Right ventricle myocardium superior (tissue), 1 donor: ENCODE results near the gene TNS1. TPM values are rescaled to one million over a fixed set of nuclear protein-coding genes. Genes with fewer than 3 reads are reported as not detected.
A peak's percentile ranks its signal among the peaks of the same experiment; 100 is the strongest.

Experiments
- ATAC-seq: fragments of 200-7000 bp; cut with Tn5 transposase; one replicate; pipeline ENCODE4 v1.9.1; 2020; ENCODE audit warnings: mild to moderate bottlenecking; ENCODE audit not compliant: poor library complexity
- DNase-seq: peaks from one replicate; pipeline ENCODE4 v3.0.0-alpha.2; 2020
- intact Hi-C: fragments of 100-400 bp; cut with DNase I; formaldehyde crosslinking; loops from one replicate; pipeline ENCODE4 v1.11.2; 2022
- total RNA-seq: library from RNA; stranded (reverse); fragmentation: NEBNext Ultra II Directional; extraction: Animal tissue kit (Norgen Biotek cat#: 25700); gene quantifications from one replicate; pipeline ENCODE4 v1.2.1, GENCODE V29; 2021
- donor health status: DM: no; HTN: yes; CAD: no; lungs with severe emphysema.

TNS1 gene
- total RNA-seq, 1 donor from 2014 or later = 722 TPM

- intact Hi-C loops = no loop called here
- DNase-seq = no peak
- ATAC-seq = peak; percentile 64
These were observed 28.3 kb downstream of the TNS1 start for GRCh38 chr2:217974389-217975005.

GRCh38 chr2:217973008-217973787 lies 29.6 kb downstream of the TNS1 start:
- intact Hi-C loops = no loop called here
- no peak for ATAC-seq
- DNase-seq = no peak

DNA sequence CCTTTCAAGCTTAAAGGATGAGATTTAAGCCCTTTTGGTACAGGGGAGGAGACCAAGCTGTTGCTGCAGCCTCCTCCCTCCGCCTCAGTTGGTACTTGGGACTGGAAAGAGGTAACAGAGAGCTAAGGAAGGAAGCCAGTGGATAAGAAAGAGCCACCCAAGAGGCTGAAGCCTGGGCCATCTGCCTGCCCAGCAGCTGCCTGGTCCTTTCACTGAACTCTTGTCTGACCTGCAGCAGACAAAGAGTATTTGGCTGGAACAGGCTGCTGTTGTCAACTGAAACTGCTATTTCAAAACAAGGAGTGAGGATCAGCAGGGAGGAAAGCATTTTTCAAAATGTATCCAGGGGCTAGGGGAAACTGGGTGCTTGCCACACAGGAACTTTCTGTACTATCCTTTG lies 30.3 kb downstream of the TNS1 start:
- ATAC-seq (peak; percentile 79), DNase-seq (no peak)
- intact Hi-C loops = no loop called here

GRCh38 chr2:217972037-217972436 lies 30.8 kb downstream of the TNS1 start:
- ATAC-seq = no peak
- intact Hi-C loops = no loop called here
- DNase-seq = no peak

GRCh38 chr2:217971166-217971565 lies 31.6 kb downstream of the TNS1 start:
- intact Hi-C loops = no loop called here
- DNase-seq (no peak), ATAC-seq (no peak)

GRCh38 chr2:217970206-217970605 lies 32.6 kb downstream of the TNS1 start:
- intact Hi-C loops = no loop called here
- ATAC-seq (no peak), DNase-seq (no peak)

DNA sequence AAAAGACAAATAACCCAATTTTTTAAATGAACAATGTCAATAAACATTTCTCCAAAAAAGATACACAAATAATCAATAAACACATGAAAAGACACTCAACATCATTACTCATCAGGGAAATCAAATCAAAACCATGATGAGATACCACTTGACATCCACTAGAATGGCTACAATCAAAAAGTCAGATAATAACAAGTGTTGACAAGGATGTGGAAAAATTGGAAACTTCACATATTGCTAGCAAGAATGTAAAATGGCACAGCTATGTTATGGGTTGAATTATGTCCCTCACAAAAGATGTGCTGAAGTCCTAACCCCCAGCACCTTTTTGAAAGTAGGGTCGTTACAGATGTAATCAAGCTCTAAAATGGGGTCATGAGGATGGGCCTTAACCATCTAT lies 33.2 kb downstream of the TNS1 start:
- intact Hi-C loops = no loop called here
- ATAC-seq = no peak

DNA sequence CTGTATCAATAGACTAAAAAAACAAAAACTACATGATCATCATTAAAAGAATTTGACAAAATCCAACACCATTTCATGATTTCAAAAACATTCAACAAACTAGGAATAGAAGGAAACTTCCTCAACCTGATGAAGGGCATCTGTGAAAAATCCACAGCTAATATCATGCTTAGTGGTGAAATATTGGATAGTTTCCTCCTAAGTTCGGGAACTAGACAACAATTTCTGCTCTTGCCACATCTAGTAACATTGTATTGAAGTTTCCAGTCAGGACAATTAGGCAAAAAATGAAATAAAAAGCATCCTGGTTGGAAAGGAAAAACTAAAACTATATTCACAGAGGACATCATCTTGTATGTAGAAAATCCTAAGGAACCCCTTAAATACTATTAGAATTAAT lies 34.8 kb downstream of the TNS1 start:
- intact Hi-C loops = no loop called here
- ATAC-seq = no peak
- no peak for DNase-seq

More for the DNA sequence above, 33.2 kb downstream of the TNS1 start:
- DNase-seq = no peak

DNA sequence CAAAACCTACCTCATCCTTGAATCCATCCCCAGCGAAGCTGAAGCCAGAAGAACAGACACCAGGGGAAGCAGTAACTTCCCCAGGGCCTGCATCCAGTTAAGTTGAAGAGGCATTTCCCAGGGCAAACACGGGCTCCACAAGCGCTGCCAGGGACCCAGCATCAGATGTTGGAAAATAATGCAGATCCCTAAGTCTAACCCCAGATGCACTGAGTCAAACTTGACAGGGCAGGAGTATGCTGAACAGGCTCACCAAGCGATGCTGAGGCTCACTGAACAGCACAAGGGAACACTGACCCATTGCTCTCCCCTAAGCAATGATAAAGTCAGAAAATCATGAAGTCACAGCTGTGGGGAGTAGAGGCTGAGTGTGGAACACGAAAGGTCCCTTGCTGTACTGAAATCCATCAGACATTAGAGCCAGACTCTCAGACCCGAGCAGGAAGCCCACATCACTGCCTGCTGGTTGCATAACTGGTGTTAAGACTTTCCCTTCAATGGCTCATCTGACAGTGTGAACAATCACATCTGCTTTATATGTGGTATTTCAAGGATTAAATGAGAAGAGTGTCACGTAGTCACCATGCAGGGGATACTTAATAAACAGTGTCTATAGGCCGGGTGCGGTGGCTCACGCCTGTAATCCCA lies 36.2 kb downstream of the TNS1 start:
- intact Hi-C loops = no loop called here
- peak; percentile 14 for ATAC-seq
- no peak for DNase-seq

GRCh38 chr2:217964275-217965161 lies 38.3 kb downstream of the TNS1 start:
- ATAC-seq (peak; percentile 62), DNase-seq (no peak)
- intact Hi-C loops = no loop called here

DNA sequence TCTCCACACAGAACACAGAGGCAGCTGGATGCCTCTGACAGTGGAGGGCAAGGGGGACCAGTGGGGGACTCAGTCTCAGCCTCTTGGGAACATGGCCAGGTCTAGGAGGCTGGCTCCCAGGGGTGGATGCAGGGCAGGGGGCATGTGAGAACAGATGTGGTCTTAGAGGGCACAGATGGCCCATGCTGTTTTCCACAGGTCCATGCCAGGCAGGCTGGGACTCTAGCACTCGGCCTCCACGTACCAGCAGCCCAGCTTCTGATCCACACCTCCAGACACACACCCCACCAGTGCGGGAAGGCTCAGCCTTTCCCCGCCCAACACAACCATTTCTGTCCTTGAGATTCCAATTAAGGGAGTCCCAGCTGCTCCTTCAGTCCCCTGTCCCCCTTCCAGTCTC lies 42.4 kb downstream of the TNS1 start:
- DNase-seq (no peak), ATAC-seq (no peak)

DNA sequence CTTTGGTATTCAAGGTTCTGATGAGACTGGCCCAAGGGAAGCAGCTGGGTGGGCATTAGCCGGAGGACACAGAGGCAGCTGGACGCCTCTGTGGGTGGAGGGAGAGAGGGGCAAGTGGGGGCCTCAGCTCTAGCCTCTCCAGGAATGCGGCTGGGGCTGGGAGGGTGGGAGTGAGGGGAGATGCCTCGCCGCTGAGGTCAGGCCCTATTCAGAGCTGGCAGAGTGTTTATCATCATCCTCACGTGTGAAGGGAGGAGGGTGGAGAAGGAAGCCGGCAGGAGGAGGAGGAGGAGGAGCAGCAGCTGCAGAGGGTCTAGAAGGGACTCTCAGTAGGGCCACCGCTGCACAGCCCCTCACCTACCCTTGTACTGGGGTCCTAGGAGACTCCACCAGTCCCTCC lies 43.1 kb downstream of the TNS1 start:
- ATAC-seq = peak; percentile 38
- DNase-seq = peak; percentile 31
- intact Hi-C loops = no loop called here

More for the DNA sequence above, 42.4 kb downstream of the TNS1 start:
- intact Hi-C loops = no loop called here

DNA sequence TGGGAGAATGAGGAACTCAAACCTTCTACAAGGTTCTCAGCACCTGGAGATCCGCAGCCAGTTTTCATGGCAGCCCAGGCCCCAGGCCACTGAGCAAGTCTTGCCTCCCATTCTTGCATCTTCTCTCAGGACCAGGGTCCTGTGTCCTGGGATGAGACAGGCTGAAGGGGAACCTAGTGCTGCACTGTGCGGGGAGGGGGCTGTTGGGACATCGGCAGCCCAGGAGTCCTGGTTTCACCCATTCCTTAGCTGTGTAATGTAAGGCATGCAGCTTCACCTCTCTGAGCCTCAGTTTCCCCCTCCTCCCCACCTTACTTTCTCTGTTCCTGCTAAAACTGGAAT lies 43.9 kb downstream of the TNS1 start:
- DNase-seq = no peak
- intact Hi-C loops = no loop called here
- ATAC-seq = no peak

DNA sequence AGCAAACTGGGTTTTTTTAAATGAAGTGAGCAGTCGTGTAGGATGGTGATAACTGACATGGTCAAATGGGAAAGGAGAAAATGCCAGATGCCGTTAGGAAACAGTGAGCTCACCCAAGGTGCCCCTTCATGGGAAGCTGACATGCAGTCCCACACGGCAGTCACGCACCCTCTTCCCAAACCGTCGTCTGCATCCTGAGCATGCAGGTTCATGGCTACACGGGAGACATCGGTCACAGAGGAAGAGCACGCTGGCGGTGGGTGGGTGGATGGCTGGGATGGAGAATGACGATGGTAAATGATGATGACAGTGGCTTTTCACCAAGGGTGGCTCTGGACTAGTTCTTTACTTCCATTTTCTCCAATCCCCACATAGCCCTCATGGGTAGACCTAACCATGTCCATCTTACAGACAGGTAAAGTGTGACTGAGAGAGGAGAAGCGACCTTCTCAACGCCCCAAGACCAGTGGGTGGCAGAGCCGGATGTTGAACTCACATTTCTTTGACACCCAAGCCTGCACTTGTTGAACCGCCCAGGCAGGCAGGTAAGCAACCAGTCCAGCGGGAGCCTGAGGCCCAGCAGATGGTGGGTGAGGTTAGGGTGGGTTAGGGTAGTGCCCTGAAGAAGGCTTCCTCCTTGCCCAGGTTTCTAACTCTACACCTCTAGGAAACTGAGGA lies 44.5 kb downstream of the TNS1 start:
- ATAC-seq (no peak), DNase-seq (no peak)
- intact Hi-C loops = no loop called here

GRCh38 chr2:217956586-217957457 lies 46.0 kb downstream of the TNS1 start:
- DNase-seq (no peak), ATAC-seq (peak; percentile 11)
- intact Hi-C loops = no loop called here

DNA sequence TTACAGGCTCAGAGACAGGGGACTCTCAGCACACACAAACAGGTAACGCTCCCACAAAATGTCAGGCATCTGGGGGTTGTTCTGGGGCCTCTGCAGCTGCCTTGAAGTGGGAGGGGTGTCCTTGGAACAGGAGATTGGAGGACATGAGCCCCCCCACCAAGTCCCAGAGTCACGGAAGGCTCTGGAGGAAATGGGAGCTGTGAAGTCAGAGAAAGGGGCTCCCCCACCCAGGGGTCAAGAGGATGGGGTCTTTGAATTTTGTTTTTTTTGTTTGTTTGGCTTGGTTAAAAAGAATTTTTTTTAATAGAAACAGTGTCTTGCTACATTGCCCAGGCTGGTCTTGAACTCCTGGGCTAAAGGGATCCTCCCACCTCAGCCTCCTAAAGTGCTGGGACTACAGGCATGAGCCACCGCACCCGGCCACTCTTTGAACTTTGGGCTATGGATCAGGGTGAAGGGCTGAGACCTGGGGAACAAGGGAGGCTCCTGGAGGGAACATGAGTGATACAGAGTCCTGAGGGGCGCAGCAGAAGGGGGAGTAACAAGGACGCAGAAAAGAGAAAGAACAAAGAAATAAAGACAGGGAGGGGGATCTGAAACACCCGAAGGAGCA lies 46.8 kb downstream of the TNS1 start:
- ATAC-seq (no peak), DNase-seq (no peak)
- intact Hi-C loops = no loop called here

- intact Hi-C loops = no loop called here
- ATAC-seq (no peak), DNase-seq (no peak)
These were observed 47.6 kb downstream of the TNS1 start for GRCh38 chr2:217954971-217955740.
